ENCODE measurements around the gene PRKG1.
"Not testable (repeated sequence)": the region's sequence is repeated elsewhere in the genome, so short reads cannot be mapped to it uniquely, and the experiment has no call there.

Gene PRKG1

GRCh38 chr10:51203359-51203758 is 129.1 kb downstream of the PRKG1 start:
- no peak overlapping the region for H3K4me3 ChIP-seq (ENCODE audit: low read length)
- no peak for DNase-seq (ENCODE audit: low read depth, low spot score)

GRCh38 chr10:51204066-51204465 is 129.8 kb downstream of the PRKG1 start:
- no peak for DNase-seq (ENCODE audit: low read depth, low spot score)
- no peak overlapping the region for H3K4me3 ChIP-seq (ENCODE audit: low read length)

GRCh38 chr10:51204701-51205100 is 130.4 kb downstream of the PRKG1 start:
- no peak overlapping the region for H3K4me3 ChIP-seq (ENCODE audit: low read length)
- no peak for DNase-seq (ENCODE audit: low read depth, low spot score)

- DNase-seq (ENCODE audit: low read depth, low spot score) = no peak
- no peak overlapping the region for H3K4me3 ChIP-seq (ENCODE audit: low read length)
These were observed 132.2 kb downstream of the PRKG1 start for GRCh38 chr10:51206500-51206899.

GRCh38 chr10:51212937-51213336 is 138.7 kb downstream of the PRKG1 start:
- H3K4me3 ChIP-seq (ENCODE audit: low read length); DNase-seq (ENCODE audit: low read depth, low spot score): not testable (repeated sequence)

- H3K4me3 ChIP-seq (ENCODE audit: low read length) = no peak overlapping the region
- DNase-seq (ENCODE audit: low read depth, low spot score) = no peak
These were observed 140.2 kb downstream of the PRKG1 start for GRCh38 chr10:51214207-51215196.

GRCh38 chr10:51215951-51216834 is 141.9 kb downstream of the PRKG1 start:
- DNase-seq (ENCODE audit: low read depth, low spot score) = no peak
- no peak overlapping the region for H3K4me3 ChIP-seq (ENCODE audit: low read length)

GRCh38 chr10:51217505-51217904 is 143.2 kb downstream of the PRKG1 start:
- no peak overlapping the region for H3K4me3 ChIP-seq (ENCODE audit: low read length)
- DNase-seq (ENCODE audit: low read depth, low spot score) = no peak

- H3K4me3 ChIP-seq (ENCODE audit: low read length) = no peak overlapping the region
- DNase-seq (ENCODE audit: low read depth, low spot score) = no peak
These were observed 150.4 kb downstream of the PRKG1 start for GRCh38 chr10:51224671-51225161.

GRCh38 chr10:51227897-51228713 is 153.8 kb downstream of the PRKG1 start:
- H3K4me3 ChIP-seq (ENCODE audit: low read length) = no peak overlapping the region
- no peak for DNase-seq (ENCODE audit: low read depth, low spot score)

- H3K4me3 ChIP-seq (ENCODE audit: low read length) = no peak overlapping the region
- DNase-seq (ENCODE audit: low read depth, low spot score) = no peak
These were observed 154.4 kb downstream of the PRKG1 start for GRCh38 chr10:51228714-51229100.

GRCh38 chr10:51230887-51231585 is 156.7 kb downstream of the PRKG1 start:
- DNase-seq (ENCODE audit: low read depth, low spot score) = no peak

GRCh38 chr10:51231754-51232153 is 157.5 kb downstream of the PRKG1 start:
- DNase-seq (ENCODE audit: low read depth, low spot score) = no peak
- no peak overlapping the region for H3K4me3 ChIP-seq (ENCODE audit: low read length)

More at GRCh38 chr10:51230887-51231585, 156.7 kb downstream of the PRKG1 start:
- no peak overlapping the region for H3K4me3 ChIP-seq (ENCODE audit: low read length)

- H3K4me3 ChIP-seq (ENCODE audit: low read length) = no peak overlapping the region
- DNase-seq (ENCODE audit: low read depth, low spot score) = no peak
These were observed 159.2 kb downstream of the PRKG1 start for GRCh38 chr10:51233337-51234100.

GRCh38 chr10:51235865-51236264 is 161.6 kb downstream of the PRKG1 start:
- no peak for DNase-seq (ENCODE audit: low read depth, low spot score)

GRCh38 chr10:51239006-51239405 is 164.7 kb downstream of the PRKG1 start:
- H3K4me3 ChIP-seq (ENCODE audit: low read length) = no peak overlapping the region
- no peak for DNase-seq (ENCODE audit: low read depth, low spot score)

More at GRCh38 chr10:51235865-51236264, 161.6 kb downstream of the PRKG1 start:
- H3K4me3 ChIP-seq (ENCODE audit: low read length) = no peak overlapping the region

GRCh38 chr10:51241461-51241860 is 167.2 kb downstream of the PRKG1 start:
- H3K4me3 ChIP-seq (ENCODE audit: low read length) = no peak overlapping the region
- no peak for DNase-seq (ENCODE audit: low read depth, low spot score)

- no peak for DNase-seq (ENCODE audit: low read depth, low spot score)
These were observed 168.1 kb downstream of the PRKG1 start for GRCh38 chr10:51242393-51242792.

More at GRCh38 chr10:51242393-51242792, 168.1 kb downstream of the PRKG1 start:
- H3K4me3 ChIP-seq (ENCODE audit: low read length) = no peak overlapping the region

Data from Jurkat, Clone E6-1 (cell line).